Upper lobe of left lung (tissue), 6 donors: ENCODE measurements around the gene TEKT4. TPM values are rescaled to one million over a fixed set of nuclear protein-coding genes. Genes with fewer than 3 reads are reported as not detected.
"Not testable (repeated sequence)": the region's sequence is repeated elsewhere in the genome, so short reads cannot be mapped to it uniquely, and the experiment has no call there.

ENCODE experiments used
- ATAC-seq, 2 donors: fragments of 200-7000 bp; cut with Tn5 transposase; one replicate each; pipeline ENCODE4 v1.9.1; 2022; ENCODE audit warnings: mild to moderate bottlenecking in 2 of 2, moderate library complexity in 2 of 2; ENCODE audit not compliant: low FRiP score in 2 of 2
- DNase-seq, 2 donors: peaks; one replicate each; pipeline ENCODE4 v3.0.0-alpha.2; 2019 to 2020
- H3K27ac ChIP-seq, 4 donors: fragments of 200-600 bp; sonication (generic); one replicate each; pipeline ENCODE4 v1.5.1; 2016 to 2019
- H3K27me3 ChIP-seq, 4 donors: fragments of 200-600 bp; sonication (generic); one replicate each; pipeline ENCODE4 v1.5.1; 2017 to 2019
- H3K36me3 ChIP-seq, 4 donors: fragments of 200-600 bp; sonication (generic); one replicate each; pipeline ENCODE4 v1.5.1; 2016 to 2019
- H3K4me1 ChIP-seq, 4 donors: fragments of 200-600 bp; sonication (generic); one replicate each; pipeline ENCODE4 v1.5.1; 2018 to 2019
- H3K4me3 ChIP-seq, 4 donors: fragments of 200-600 bp; sonication (generic); one replicate each; pipeline ENCODE4 v1.5.1; 2017 to 2019; ENCODE audit warnings: mild to moderate bottlenecking in 2 of 4, moderate library complexity in 1 of 4
- H3K9me3 ChIP-seq, 4 donors: fragments of 200-600 bp; sonication (generic); one replicate each; pipeline ENCODE4 v1.5.1; 2018 to 2019
- EP300 ChIP-seq, 4 donors: sonication (generic); formaldehyde crosslinking; IDR thresholded peaks; one replicate each; pipeline ENCODE4 v1.5.1; 2017; ENCODE audit warnings: antibody characterized with exemption in 4 of 4, control low read depth in 2 of 4
- POLR2A ChIP-seq, 4 donors: fragments of 450-650 bp; IDR thresholded peaks; one replicate each; pipeline ENCODE4 v1.5.1; 2016 to 2017; ENCODE audit warnings: antibody characterized with exemption in 4 of 4, mild to moderate bottlenecking in 2 of 4
- POLR2AphosphoS5 ChIP-seq, 2 donors: sonication (generic); formaldehyde crosslinking; IDR thresholded peaks; one replicate each; pipeline ENCODE4 v1.5.1; 2017; ENCODE audit warnings: antibody characterized with exemption in 2 of 2
- WGBS, 2 donors: methylation state at CpG; one replicate each; pipeline ENCODE4 v1.1.5; 2017 to 2018; 5-methylcytosine and 5-hydroxymethylcytosine counted together
- total RNA-seq, 6 donors: library from RNA; depleted of rRNA in 4 of 6; stranded (reverse); fragments of >200 nt in 4 of 6; gene quantifications; one replicate each; pipeline versions ENCODE4 v1.1.0 to v1.2.1, GENCODE V29; 2016 to 2021
- TF ChIP-seq, protein P1 (sequence below), 6 experiments: fragments of 450-650 bp in 4 of 6; fragments of 200-600 bp in 2 of 6; sonication (generic) in 2 of 6; IDR thresholded peaks; one replicate each; pipeline ENCODE4 v1.5.1; 2016 to 2019; ENCODE audit warnings: antibody characterized with exemption in 6 of 6
- donor health status: DM: no; HTN: no; CAD: no; lungs with moderate emphysema.
- donor health status: DM: no; HTN: yes; CAD: no; lungs with severe emphysema.

TEKT4 gene
- total RNA-seq, 6 donors from 2014 or later, result 0.23 to 6.0 (median 2.4) TPM

DNA sequence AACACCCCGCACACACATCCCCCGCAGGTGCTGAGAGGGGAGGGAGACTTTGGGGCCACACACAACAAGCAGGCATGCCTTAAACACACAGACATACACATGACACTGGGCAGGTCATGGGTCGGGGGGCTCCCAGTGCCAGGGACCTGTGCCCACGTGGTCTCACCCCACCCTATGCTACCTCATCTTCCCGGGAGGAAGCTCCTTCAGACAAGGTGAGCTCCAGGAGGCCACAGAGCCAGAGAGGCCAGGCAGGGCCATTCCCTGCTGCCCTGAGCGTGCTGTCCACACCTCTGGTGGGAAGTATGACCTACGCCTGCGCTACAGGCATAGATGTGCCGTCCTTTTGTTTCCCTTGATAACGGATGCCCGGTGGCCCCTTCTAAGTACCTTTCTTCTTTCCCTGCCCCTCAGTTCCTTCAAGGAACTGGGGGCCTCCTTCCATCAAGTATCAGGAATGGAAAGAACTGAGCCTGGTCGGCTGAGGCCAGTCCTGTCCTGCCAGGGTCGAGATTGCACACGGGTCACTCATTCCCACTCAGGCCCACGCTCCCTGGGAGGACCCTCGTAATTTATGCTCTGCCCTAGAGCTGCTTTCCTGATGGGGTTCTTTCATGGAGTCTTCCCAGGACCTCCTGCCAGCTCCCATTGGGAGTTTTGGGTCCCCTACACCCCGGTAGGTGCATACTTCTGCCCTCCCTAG, 4.7 kb downstream of the TEKT4 start:
- no peaks in the 10 kb centered on the region for H3K27me3 ChIP-seq
- H3K27ac ChIP-seq, result no peak overlapping the region
- no peaks in the 10 kb centered on the region for H3K9me3 ChIP-seq
- WGBS, 2 donors, result 75 to 83% methylated on average over 15 to 17 of the region's 17 CpGs
- H3K4me3 ChIP-seq, result no peak overlapping the region
- ATAC-seq (no peak), DNase-seq (peak in 1 of 2 donors; percentile 40)
- peaks cover 0 to 18% (median 4%) of the 10 kb centered on the region in 4 donors for H3K4me1 ChIP-seq
- no peaks in the 10 kb centered on the region for H3K36me3 ChIP-seq
- TF ChIP-seq POLR2A (IDR thresholded peaks at IDR 0.05) (no peak), EP300 (IDR thresholded peaks at IDR 0.05) (no peak), POLR2AphosphoS5 (IDR thresholded peaks at IDR 0.05) (no peak)
- TF ChIP-seq, protein P1, sequence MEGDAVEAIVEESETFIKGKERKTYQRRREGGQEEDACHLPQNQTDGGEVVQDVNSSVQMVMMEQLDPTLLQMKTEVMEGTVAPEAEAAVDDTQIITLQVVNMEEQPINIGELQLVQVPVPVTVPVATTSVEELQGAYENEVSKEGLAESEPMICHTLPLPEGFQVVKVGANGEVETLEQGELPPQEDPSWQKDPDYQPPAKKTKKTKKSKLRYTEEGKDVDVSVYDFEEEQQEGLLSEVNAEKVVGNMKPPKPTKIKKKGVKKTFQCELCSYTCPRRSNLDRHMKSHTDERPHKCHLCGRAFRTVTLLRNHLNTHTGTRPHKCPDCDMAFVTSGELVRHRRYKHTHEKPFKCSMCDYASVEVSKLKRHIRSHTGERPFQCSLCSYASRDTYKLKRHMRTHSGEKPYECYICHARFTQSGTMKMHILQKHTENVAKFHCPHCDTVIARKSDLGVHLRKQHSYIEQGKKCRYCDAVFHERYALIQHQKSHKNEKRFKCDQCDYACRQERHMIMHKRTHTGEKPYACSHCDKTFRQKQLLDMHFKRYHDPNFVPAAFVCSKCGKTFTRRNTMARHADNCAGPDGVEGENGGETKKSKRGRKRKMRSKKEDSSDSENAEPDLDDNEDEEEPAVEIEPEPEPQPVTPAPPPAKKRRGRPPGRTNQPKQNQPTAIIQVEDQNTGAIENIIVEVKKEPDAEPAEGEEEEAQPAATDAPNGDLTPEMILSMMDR (IDR thresholded peaks at IDR 0.05), result no peak

DNA sequence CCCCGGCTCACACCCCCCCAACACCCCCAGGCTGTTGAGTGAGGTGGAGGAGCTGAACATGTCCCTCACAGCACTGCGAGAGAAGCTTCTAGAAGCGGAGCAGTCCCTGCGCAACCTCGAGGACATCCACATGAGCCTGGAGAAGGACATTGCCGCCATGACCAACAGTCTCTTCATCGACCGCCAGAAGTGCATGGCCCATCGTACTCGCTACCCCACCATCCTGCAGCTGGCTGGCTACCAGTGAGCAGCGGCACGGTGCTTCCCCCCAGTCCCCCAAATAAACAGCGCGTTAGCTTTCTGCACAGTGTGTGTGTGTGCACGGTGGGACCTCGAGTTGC, 5.3 kb downstream of the TEKT4 start:
- no peaks in the 10 kb centered on the region for H3K36me3 ChIP-seq
- no peak for DNase-seq
- H3K9me3 ChIP-seq, result no peaks in the 10 kb centered on the region
- no peak overlapping the region for H3K27ac ChIP-seq
- 88 to 93% methylated on average over 5 to 16 of the region's 16 CpGs for WGBS, 2 donors
- H3K27me3 ChIP-seq, result no peaks in the 10 kb centered on the region
- H3K4me3 ChIP-seq, result no peak overlapping the region
- TF ChIP-seq, protein P1 (IDR thresholded peaks at IDR 0.05), result no peak
- TF ChIP-seq POLR2A (IDR thresholded peaks at IDR 0.05) (no peak), POLR2AphosphoS5 (IDR thresholded peaks at IDR 0.05) (no peak)
- H3K4me1 ChIP-seq, result peaks cover 0 to 13% (median 4%) of the 10 kb centered on the region in 4 donors
- ATAC-seq, result no peak

DNA sequence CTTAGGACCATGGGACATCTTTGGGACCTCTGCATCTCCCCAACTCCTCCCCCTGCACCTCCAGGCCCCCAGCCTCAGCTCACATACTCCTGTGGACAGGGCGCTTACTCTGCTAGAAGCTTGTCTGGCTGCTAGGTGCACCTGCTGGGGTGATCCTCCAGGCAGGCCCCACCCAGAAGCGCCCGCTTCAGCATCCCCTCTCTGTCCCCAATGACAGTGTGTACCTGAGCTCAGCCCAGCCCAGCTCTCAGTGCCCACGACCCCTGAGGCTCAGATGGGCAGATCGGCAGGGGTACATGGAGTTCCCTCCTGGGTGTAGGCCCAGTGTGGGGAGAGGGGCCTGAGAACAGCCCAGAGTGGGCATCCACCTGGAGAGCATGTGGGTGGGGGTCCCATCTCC, 5.9 kb downstream of the TEKT4 start:
- WGBS, 2 donors, result 84 to 93% methylated on average over 3 to 5 of the region's 5 CpGs
- TF ChIP-seq, protein P1 (IDR thresholded peaks at IDR 0.05), result no peak
- TF ChIP-seq POLR2AphosphoS5 (IDR thresholded peaks at IDR 0.05), result no peak
- TF ChIP-seq EP300 (IDR thresholded peaks at IDR 0.05), result no peak
- ATAC-seq, result no peak

DNA sequence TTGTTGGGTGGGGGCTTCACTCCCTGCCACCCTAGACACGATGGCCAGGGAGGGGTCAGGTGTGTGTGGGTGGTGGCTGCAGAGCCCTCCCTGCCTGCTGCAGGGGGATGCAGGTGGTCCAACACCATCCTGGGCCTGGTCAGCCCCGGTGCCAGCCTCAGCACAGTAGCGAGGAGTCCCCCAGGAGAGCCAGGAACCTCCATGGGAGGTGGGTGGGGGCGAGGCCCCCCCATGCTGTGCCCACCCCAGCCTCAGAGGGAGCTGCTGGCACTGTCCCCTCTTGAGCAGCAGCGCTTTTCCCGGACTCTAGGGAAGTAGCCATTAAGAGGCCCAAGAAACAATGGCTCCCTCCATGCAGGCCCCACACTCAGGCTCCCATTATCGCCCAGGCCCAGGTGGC, 7.3 kb downstream of the TEKT4 start:
- WGBS, 2 donors, result 79% methylated on average over 6 of the region's 7 CpGs; no CpG with 5 or more reads in 1 of the 2 donors
- peak in 1 of 2 donors; percentile 58 for DNase-seq

More for the DNA sequence above, 5.9 kb downstream of the TEKT4 start:
- H3K4me3 ChIP-seq, result no peak overlapping the region
- H3K9me3 ChIP-seq, result no peaks in the 10 kb centered on the region
- H3K27me3 ChIP-seq, result no peaks in the 10 kb centered on the region
- H3K4me1 ChIP-seq, result peaks cover 0 to 10% (median 2%) of the 10 kb centered on the region in 4 donors
- H3K36me3 ChIP-seq, result no peaks in the 10 kb centered on the region
- no peak overlapping the region for H3K27ac ChIP-seq
- peak in 1 of 2 donors; percentile 25 for DNase-seq

DNA sequence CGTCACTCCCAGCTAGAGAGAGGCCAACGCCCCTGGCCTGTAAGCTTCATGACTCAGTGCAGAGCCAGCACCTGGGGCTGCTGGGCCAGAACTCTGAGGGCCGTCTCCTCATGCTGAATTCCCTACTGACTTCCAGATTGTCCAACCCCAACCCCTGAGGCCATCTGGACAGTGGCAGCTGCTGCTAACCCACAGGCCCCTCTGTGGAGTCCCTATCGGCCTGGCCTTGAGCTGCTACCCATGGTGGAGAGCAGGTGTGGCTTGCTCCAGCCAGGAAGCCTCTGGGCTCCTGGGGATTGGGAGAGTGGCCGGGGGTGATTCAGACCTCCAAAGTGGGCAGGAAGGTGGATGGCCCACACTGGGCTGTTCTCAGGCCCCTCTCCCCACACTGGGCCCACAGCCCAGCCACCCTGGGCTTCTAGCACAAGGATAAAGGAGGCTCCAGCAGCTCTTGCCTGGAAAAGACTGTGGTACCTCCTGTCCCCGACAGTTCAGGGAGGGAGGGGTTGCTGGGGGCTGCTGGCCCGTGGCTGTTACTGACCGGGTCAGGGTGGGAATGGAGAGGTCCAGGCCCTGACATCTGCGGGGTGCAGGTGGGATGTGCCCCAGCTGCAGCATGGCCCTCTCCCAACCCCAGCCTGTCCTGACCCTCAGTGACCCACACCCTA, 8.2 kb downstream of the TEKT4 start:
- TF ChIP-seq POLR2AphosphoS5 (IDR thresholded peaks at IDR 0.05), result no peak
- TF ChIP-seq, protein P1 (IDR thresholded peaks at IDR 0.05), result no peak
- TF ChIP-seq POLR2A (IDR thresholded peaks at IDR 0.05), result no peak
- TF ChIP-seq EP300 (IDR thresholded peaks at IDR 0.05), result no peak
- H3K9me3 ChIP-seq, result no peaks in the 10 kb centered on the region
- no peak overlapping the region for H3K4me3 ChIP-seq
- WGBS, 2 donors, result 71 to 86% methylated on average over 2 to 8 of the region's 9 CpGs
- DNase-seq, result peak in 1 of 2 donors; percentile 15
- no peak overlapping the region for H3K27ac ChIP-seq
- peaks cover 0 to 3% (median 0%) of the 10 kb centered on the region in 4 donors for H3K4me1 ChIP-seq
- H3K36me3 ChIP-seq, result no peaks in the 10 kb centered on the region
- no peaks in the 10 kb centered on the region for H3K27me3 ChIP-seq
- ATAC-seq, result no peak

More for the DNA sequence above, 7.3 kb downstream of the TEKT4 start:
- H3K4me3 ChIP-seq, H3K36me3 ChIP-seq, H3K27ac ChIP-seq, H3K9me3 ChIP-seq, ATAC-seq, H3K4me1 ChIP-seq, H3K27me3 ChIP-seq: not testable (repeated sequence)
